Endothelial cell (in vitro differentiated cells): ENCODE measurements around the gene IZUMO1. TPM values are rescaled to one million over a fixed set of nuclear protein-coding genes. Genes with fewer than 3 reads are reported as not detected.

Source experiments
- DNase-seq: peaks from one replicate; pipeline ENCODE4 v3.0.0; 2021; ENCODE audit warnings: low spot score
- H3K27ac Mint-ChIP-seq: one replicate; pipeline ENCODE4 v1.8.0; 2021; ENCODE audit warnings: mixed read lengths, inconsistent platforms; ENCODE audit not compliant: unreplicated experiment
- H3K27me3 Mint-ChIP-seq: one replicate; pipeline ENCODE4 v1.8.0; 2021; ENCODE audit warnings: mild to moderate bottlenecking, moderate library complexity, mixed read lengths, inconsistent platforms; ENCODE audit not compliant: unreplicated experiment
- H3K36me3 Mint-ChIP-seq: one replicate; pipeline ENCODE4 v1.8.0; 2021; ENCODE audit warnings: mild to moderate bottlenecking, low read depth, mixed read lengths, inconsistent platforms; ENCODE audit not compliant: unreplicated experiment
- H3K4me1 Mint-ChIP-seq: one replicate; pipeline ENCODE4 v1.8.0; 2021; ENCODE audit warnings: mild to moderate bottlenecking, mixed read lengths, inconsistent platforms; ENCODE audit not compliant: unreplicated experiment
- H3K4me3 Mint-ChIP-seq: one replicate; pipeline ENCODE4 v1.8.0; 2021; ENCODE audit warnings: mild to moderate bottlenecking, mixed read lengths, inconsistent platforms; ENCODE audit not compliant: unreplicated experiment
- H3K9me3 Mint-ChIP-seq: one replicate; pipeline ENCODE4 v1.8.0; 2021; ENCODE audit warnings: mixed read lengths, inconsistent platforms; ENCODE audit not compliant: unreplicated experiment
- CTCF ChIP-seq: fragments of 200-600 bp; sonication (generic); IDR thresholded peaks from one replicate; pipeline ENCODE4 v1.5.0; 2021; ENCODE audit warnings: antibody characterized with exemption; ENCODE audit not compliant: unreplicated experiment
- total RNA-seq: library from RNA; stranded (reverse); fragmentation: NEBNext Ultra II Directional; extraction: Animal tissue kit (Norgen Biotek cat#: 25700); gene quantifications from one replicate; pipeline ENCODE4 v1.2.1, GENCODE V29; 2021; ENCODE audit not compliant: unreplicated experiment

Gene IZUMO1
- total RNA-seq, 1 donor from 2014 or later, result 3.3 TPM

GRCh38 chr19:48734625-48735024, 12.1 kb downstream of the IZUMO1 start:
- Mint-ChIP-seq H3K27ac (no peak overlapping the region), H3K4me1 (peaks cover 36% of the 10 kb centered on the region), H3K36me3 (peaks cover 65% of the 10 kb centered on the region), H3K4me3 (peak overlapping the region; percentile 80), H3K9me3 (no peaks in the 10 kb centered on the region), H3K27me3 (peaks cover 26% of the 10 kb centered on the region)
- DNase-seq, result no peak
- no peak for TF ChIP-seq CTCF

GRCh38 chr19:48731452-48731851, 15.3 kb downstream of the IZUMO1 start:
- peaks cover 42% of the 10 kb centered on the region for H3K4me1 Mint-ChIP-seq
- peaks cover 18% of the 10 kb centered on the region for H3K27me3 Mint-ChIP-seq
- no peak for TF ChIP-seq CTCF
- H3K27ac Mint-ChIP-seq, result peak overlapping the region; percentile 0
- DNase-seq, result no peak
- peak overlapping the region; percentile 18 for H3K4me3 Mint-ChIP-seq
- H3K36me3 Mint-ChIP-seq, result peaks cover 65% of the 10 kb centered on the region
- no peaks in the 10 kb centered on the region for H3K9me3 Mint-ChIP-seq

- Mint-ChIP-seq H3K4me3 (peak overlapping the region; percentile 78), H3K27me3 (peaks cover 25% of the 10 kb centered on the region), H3K4me1 (peaks cover 60% of the 10 kb centered on the region), H3K9me3 (no peaks in the 10 kb centered on the region), H3K27ac (peak overlapping the region; percentile 61), H3K36me3 (peaks cover 75% of the 10 kb centered on the region)
- TF ChIP-seq CTCF, result no peak
- DNase-seq, result no peak
These were observed 17.6 kb downstream of the IZUMO1 start for GRCh38 chr19:48728911-48729664.

- DNase-seq, result no peak
These were observed 20.2 kb downstream of the IZUMO1 start for GRCh38 chr19:48726556-48726955.

More at GRCh38 chr19:48726556-48726955, 20.2 kb downstream of the IZUMO1 start:
- no peaks in the 10 kb centered on the region for H3K9me3 Mint-ChIP-seq
- H3K36me3 Mint-ChIP-seq, result peaks cover 65% of the 10 kb centered on the region
- TF ChIP-seq CTCF, result no peak
- H3K27ac Mint-ChIP-seq, result peak overlapping the region; percentile 99
- H3K4me3 Mint-ChIP-seq, result peak overlapping the region; percentile 74
- H3K4me1 Mint-ChIP-seq, result peaks cover 56% of the 10 kb centered on the region
- H3K27me3 Mint-ChIP-seq, result peaks cover 30% of the 10 kb centered on the region
